Choroid plexus epithelial cell (primary cell): ENCODE measurements around the gene SYCP1.
A peak's percentile ranks its signal among the peaks of the same experiment; 100 is the strongest.

ENCODE experiments used
- DNase-seq: peaks from one replicate; pipeline ENCODE4 v3.0.0-alpha.2; 2010; ENCODE audit warnings: low read depth
- H3K4me3 ChIP-seq: 2 replicates; pipeline ENCODE4 v1.5.1; 2011; ENCODE audit warnings: low read depth, mild to moderate bottlenecking, control low read depth, low read length, moderate library complexity
- CTCF ChIP-seq: conservative IDR thresholded peaks from 2 replicates; pipeline ENCODE4 v1.5.1; 2011; ENCODE audit warnings: low read depth, mild to moderate bottlenecking, control low read depth, inconsistent platforms, low read length, moderate library complexity

The SYCP1 gene

GRCh38 chr1:115035652-115036051 lies 181.0 kb downstream of the SYCP1 start:
- H3K4me3 ChIP-seq: no peak overlapping the region
- no peak for TF ChIP-seq CTCF
- DNase-seq: no peak

- no peak for TF ChIP-seq CTCF
- H3K4me3 ChIP-seq: no peak overlapping the region
- no peak for DNase-seq
These were observed 182.3 kb downstream of the SYCP1 start for GRCh38 chr1:115036814-115037507.

- H3K4me3 ChIP-seq: no peak overlapping the region
- TF ChIP-seq CTCF: no peak
- no peak for DNase-seq
These were observed 185.8 kb downstream of the SYCP1 start for GRCh38 chr1:115040501-115040900.

GRCh38 chr1:115041654-115042053 lies 187.0 kb downstream of the SYCP1 start:
- peak; percentile 30 for DNase-seq
- H3K4me3 ChIP-seq: no peak overlapping the region
- peak; percentile 36 for TF ChIP-seq CTCF
